Right ventricle myocardium inferior (tissue), 1 donor: ENCODE results near the gene NPAS2. TPM values are rescaled to one million over a fixed set of nuclear protein-coding genes. Genes with fewer than 3 reads are reported as not detected.

Experiments used
- ATAC-seq: fragments of 200-7000 bp; cut with Tn5 transposase; one replicate; pipeline ENCODE4 v1.9.1; 2020; ENCODE audit warnings: mild to moderate bottlenecking, moderate library complexity
- DNase-seq: peaks from one replicate; pipeline ENCODE4 v3.0.0; 2021; ENCODE audit errors: missing footprints
- intact Hi-C: fragments of 100-400 bp; cut with DNase I; formaldehyde crosslinking; loops from one replicate; pipeline ENCODE4 v1.11.0; 2022
- long read RNA-seq: library from polyadenylated mRNA; unstranded; transcript quantifications from one replicate; pipeline ENCODE4 v2.0.0, GENCODE V29; 2021
- total RNA-seq: library from RNA; stranded (reverse); fragmentation: NEBNext Ultra II Directional; extraction: Animal tissue kit (Norgen Biotek cat#: 25700); gene quantifications from one replicate; pipeline ENCODE4 v1.2.1, GENCODE V29; 2021
- donor health status: DM: no; HTN: yes; CAD: no; lungs with severe emphysema.

The NPAS2 gene, protein sequence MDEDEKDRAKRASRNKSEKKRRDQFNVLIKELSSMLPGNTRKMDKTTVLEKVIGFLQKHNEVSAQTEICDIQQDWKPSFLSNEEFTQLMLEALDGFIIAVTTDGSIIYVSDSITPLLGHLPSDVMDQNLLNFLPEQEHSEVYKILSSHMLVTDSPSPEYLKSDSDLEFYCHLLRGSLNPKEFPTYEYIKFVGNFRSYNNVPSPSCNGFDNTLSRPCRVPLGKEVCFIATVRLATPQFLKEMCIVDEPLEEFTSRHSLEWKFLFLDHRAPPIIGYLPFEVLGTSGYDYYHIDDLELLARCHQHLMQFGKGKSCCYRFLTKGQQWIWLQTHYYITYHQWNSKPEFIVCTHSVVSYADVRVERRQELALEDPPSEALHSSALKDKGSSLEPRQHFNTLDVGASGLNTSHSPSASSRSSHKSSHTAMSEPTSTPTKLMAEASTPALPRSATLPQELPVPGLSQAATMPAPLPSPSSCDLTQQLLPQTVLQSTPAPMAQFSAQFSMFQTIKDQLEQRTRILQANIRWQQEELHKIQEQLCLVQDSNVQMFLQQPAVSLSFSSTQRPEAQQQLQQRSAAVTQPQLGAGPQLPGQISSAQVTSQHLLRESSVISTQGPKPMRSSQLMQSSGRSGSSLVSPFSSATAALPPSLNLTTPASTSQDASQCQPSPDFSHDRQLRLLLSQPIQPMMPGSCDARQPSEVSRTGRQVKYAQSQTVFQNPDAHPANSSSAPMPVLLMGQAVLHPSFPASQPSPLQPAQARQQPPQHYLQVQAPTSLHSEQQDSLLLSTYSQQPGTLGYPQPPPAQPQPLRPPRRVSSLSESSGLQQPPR
- total RNA-seq = 38.0 TPM
- long read RNA-seq, full-length matches to known transcripts = 4 of 21 reads
- long read RNA-seq, partial matches to known transcripts = 6 of 21 reads
- long read RNA-seq, other reads (novel, unspliced or antisense) = 11 of 21 reads

DNA sequence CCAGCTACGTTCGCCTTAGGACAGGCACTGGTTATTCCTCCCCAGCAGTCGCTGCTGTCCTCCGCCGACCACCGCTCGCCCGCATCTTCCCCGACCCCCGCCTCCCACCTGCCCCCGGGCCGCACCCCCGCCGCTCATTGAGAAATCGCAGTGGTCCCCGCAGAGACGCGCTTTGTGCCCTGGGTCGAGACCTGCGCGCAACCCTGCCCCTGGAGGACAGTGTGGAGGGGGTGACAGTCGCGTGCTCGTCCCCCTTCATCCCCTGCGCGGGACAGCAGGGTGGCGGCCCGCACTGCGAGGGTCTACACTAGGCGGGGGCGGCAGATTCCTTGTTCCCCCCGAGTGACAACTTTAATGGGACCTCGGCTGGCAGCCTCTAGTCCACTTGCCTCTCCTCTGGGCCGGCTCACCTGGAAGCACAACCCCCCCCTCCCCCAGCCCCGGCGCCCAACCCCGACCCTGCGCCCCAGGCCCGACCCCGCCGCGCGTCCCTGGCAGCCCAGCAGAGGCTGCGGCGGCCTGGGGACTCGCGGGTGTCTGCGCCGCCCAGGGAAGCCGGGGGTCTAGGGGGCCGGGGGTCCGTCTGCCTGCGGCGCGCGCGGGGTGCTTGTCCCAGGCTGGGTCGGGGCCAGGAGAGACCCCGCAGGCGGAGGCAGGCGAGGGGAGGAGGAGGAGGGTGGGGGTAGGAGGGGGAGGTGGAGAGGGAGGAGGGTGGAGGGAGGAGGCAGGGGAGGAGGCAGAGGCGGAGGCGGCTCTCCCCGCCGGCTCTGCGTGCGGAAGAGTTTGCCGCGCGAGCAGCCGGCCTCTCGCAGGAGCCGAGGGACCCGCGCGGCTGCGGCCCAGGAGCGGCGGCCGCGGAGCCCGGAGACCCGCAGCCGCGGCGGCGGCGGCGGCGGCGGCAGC, at the start of gene NPAS2:
Gene NPAS2 (plus strand): TSS at position 770 of the 903 bp plus-strand sequence. CDS start 84,616 bp downstream, outside the sequence.
- intact Hi-C loops = loop anchor here (1.0 to 5.0 kb wide), 5 partner anchors 59 to 333 kb away; partner anchors contain the start of gene TBC1D8
- DNase-seq = no peak
- ATAC-seq = peak; percentile 52

DNA sequence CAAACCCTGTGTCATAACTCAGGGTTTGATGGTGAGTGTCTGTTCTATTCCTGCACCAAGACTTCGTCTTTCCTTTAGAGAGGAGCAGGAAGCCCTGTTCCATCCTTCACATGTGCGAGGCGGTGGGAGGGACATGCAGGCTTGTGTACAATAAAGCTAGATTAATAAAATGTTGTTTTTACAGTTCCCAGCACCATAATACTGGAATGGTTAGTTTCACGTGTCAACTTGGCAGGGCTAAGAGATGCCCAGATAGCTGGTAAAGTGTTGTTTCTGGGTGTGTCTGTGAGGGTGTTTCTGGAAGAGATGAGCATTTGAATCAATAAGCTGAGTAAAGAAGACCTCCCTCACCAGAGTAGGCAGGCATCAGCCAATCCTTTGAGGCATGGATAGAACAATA, 48.8 kb upstream of the NPAS2 start:
- no peak for ATAC-seq
- intact Hi-C loops = no loop called here
- DNase-seq = no peak

DNA sequence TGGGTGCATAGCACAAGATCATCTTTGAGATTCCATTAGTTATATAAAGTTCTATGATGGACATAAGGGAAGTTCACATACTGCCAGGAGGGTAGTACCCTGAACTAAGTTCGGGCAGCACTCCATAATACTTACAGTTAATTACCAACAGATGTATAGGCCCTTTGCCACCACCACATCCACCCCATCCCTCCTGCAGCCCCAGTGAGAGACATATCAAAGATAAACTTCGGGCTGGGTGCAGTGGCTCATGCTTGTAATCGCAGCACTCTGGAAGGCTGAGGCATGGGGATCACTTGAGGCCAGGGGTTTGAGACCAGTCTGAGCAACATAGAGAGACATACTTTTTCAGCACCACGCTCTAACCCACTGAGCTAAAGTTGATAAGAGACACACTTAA, 46.4 kb upstream of the NPAS2 start:
- intact Hi-C loops = no loop called here
- no peak for ATAC-seq
- DNase-seq = no peak

DNA sequence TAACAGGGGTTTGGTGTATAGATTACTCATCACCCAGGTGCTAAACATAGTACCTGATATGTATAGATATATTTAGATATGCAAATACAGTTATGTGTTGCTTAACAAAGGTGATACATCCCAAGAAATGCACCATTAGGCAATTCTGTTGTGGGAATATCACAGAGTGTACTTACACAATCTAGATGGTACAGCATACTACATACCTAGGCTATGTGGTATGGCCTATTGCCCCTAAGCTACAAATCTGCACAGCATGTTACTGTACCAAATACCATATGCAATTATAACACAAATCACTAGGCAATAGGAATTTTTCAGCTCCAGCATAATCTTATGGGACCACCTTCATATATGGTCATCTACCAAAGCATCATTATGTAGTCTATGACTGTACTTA, 43.5 kb upstream of the NPAS2 start:
- no peak for ATAC-seq
- no peak for DNase-seq
- intact Hi-C loops = no loop called here

DNA sequence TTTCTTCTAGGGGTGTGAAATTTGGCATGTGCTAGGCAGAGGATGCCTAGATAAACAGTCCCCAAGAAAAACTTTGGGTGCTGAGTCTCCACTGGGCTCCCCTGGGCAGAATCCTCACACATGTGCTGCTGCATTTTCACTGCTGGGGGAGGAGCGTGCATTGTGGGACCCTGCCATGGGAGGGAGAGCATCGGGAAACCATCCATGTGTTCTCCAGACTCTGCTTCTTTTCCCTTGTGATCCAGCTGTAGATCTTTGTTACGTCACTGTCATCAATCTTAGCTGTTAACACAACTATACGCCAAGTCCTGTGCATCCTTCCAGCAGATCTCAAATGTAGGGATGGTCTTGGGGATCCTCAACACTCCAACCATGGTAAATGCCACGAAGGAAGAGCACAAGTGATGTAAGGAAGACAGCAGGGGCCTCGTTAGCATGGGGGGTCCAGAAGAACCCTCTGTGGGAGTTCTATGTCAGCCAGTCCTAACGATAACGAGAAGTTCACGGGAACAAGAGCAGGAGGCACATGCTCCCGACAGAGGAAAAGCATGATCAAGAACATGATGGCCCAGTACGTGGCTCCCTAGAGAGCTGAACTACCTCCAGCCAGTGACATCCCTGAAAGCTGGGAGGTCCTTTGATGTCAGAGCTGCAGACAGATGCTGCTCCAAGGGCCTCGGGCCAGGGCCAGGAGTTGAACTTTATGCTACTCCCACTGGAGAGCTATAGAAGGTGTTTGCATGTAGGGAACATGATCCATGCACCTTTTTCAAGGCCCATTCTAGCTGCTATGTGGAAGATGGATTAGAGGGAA, 41.1 kb upstream of the NPAS2 start:
- peak; percentile 20 for ATAC-seq

DNA sequence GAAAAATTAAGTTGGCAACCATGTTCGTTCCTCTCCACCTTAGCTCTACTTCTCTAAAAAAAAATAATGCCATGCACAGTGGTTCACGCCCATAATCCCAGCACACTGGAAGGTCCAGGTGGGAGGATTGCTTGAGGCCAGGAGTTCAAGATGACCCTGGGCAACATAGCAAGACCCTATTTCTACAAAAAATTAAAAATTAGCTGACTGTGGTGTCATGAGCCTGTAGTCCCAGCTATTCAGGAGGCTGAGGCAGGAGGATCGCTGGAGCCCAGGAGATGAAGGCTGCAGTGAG, 40.1 kb upstream of the NPAS2 start:
- ATAC-seq = no peak
- DNase-seq = no peak
- intact Hi-C loops = no loop called here

More for the DNA sequence above, 41.1 kb upstream of the NPAS2 start:
- no peak for DNase-seq
- intact Hi-C loops = no loop called here

DNA sequence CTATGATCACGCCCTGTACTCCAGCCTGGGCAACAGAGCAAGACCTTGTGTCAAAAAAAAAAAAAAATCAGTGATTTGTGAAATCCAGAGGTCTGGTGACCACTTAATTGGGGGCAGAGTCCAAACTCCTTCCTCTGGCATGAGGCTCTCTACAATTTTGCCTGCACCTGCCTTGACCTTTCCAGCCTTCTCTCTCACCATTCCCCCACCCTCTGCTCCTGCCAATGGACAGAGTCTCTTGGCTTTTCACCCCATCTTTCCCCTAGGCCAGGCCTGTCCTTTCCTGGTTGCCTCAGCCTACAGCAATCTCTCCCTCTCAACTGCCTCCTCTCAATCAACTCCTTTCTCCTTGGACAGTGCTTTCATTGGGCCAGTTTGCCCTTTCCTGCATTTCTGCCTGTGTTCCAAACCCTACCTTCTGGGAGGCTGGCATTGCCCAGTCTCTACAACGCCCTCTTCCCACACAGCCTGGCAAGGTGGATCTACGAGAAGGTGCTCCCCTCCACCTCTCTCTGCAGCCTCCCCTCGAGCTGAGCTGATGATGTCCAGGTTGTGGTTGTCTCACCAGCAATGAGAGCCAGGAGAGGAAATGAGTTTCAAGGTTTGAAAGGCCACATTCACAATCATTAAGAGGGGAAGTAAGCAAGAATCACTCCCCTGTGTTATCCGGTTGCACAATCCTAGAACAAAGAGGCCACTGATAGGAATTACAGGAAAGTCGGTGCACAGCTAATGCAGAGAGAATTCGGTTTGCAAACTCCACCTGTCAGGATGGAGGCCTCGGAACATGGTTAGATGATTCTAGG, 39.5 kb upstream of the NPAS2 start:
- intact Hi-C loops = no loop called here
- DNase-seq (no peak), ATAC-seq (peak; percentile 29)

DNA sequence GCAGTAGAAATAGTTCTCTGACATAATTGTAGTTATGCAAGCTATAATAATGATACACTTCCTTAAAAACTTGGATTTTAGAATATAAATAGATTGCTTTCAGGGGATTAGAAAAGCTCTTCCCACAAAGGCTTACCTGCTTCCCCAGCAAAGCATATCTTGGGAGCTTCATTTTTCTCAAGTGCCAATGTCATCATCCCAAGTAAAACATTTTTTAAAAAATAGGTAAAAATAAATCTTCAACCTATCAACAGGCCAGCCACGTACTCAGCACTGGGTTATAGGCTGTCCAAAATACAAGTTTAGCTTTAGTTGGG, 39.0 kb upstream of the NPAS2 start:
- DNase-seq (no peak), ATAC-seq (no peak)
- intact Hi-C loops = no loop called here

DNA sequence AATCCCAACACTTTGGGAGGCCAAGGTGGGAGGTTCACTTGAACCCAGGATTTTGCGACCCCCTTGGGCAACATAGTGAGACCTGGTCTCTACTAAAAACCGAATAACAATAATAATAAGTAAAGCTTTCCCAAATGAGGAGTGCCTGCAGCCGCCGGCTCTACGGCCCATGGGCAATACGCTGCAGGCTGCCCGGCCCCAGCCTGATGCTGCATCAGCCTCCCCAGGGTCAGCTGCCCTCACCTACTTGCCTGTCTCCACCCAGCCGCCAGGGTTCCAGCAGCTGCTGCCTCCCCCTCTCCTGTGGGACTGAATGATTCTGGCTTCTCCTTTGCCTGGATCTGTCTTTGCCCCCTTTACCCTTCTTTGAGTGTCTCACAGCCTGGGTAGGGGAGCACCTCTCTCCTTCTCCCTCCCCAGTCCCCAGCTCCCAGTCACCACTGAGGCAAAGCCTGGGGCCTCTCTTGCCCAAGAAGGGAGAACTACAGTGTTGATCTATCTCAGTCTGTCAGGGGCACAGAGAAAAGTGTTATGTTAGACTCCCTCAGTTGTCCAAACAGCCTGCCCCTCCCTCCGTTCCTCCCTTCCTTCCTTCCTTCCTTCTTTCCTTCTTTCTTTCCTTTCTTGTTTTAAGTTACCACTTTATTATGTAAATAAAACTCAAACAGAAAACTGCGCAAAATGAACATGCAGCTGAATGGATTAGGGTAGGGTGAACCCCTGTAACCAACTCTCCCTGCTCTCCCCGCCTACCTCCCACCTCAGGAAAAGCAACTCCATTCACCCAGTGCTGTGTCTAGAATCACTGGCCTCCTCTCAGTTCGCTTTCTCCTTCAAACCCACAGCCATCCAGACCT, 38.2 kb upstream of the NPAS2 start:
- intact Hi-C loops = no loop called here
- no peak for ATAC-seq

DNA sequence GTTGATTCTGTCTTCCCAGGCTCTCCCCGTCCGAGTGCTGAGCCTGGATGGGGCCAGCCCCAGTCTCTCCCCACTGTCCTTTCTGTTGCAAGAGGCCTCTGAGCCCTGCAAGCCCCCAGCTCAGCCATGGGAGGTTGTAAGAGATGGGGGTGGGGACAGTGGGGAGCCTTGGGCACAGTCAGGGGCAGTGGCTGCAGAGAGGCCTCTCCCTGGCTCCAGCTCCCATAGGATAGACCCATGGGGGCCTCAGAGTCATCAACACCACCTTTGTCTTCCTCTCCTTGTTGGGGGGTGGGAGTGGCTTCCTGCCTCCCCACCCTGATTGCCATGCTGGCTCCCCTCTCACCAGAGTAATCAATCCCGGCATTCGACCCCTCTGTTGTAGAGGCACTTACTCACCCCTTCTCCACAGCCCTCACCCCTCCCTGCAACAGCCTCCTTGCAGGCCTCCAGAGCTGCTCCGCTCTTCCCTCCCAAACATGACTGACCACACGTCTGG, 37.5 kb upstream of the NPAS2 start:
- intact Hi-C loops = no loop called here
- no peak for DNase-seq
- no peak for ATAC-seq

More for the DNA sequence above, 38.2 kb upstream of the NPAS2 start:
- DNase-seq = no peak

DNA sequence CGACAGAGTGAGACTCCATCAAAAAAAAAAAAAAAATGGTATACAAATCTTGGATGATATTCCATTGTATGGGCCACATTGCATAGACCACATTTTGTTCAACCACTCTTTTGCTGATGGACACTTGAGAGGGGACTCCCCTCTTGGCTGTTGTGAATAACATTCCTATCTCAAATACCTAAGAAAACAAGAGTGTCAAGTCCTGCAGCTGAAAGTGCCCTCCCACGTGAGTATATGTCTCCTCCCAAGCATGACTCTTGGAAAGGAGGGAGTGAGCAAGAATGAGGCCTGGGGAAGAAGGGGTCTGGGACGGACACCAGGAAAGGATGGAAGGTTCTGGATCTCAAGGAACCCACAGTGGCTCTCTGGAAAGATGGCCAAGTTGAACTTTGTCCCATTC, 36.0 kb upstream of the NPAS2 start:
- intact Hi-C loops = no loop called here
- DNase-seq (no peak), ATAC-seq (no peak)

DNA sequence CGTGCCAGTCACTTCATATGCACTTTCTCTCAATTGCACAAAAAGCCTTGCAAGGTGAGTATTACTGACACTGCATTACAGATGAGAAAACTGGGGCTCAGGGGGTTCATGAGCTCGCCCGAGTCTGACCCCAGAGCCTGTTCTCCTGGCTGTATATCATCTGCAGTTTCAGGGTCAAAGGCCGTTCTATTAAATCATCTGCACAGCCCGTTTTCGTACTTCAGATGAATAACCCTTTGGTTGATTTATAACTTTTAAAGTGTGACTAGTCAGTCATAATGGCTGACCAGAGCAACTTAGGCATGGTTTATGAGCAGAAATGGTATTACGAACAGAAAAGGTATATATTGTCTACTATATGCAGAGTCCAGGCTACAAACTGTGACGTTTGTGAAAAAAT, 35.3 kb upstream of the NPAS2 start:
- ATAC-seq = no peak
- intact Hi-C loops = no loop called here

DNA sequence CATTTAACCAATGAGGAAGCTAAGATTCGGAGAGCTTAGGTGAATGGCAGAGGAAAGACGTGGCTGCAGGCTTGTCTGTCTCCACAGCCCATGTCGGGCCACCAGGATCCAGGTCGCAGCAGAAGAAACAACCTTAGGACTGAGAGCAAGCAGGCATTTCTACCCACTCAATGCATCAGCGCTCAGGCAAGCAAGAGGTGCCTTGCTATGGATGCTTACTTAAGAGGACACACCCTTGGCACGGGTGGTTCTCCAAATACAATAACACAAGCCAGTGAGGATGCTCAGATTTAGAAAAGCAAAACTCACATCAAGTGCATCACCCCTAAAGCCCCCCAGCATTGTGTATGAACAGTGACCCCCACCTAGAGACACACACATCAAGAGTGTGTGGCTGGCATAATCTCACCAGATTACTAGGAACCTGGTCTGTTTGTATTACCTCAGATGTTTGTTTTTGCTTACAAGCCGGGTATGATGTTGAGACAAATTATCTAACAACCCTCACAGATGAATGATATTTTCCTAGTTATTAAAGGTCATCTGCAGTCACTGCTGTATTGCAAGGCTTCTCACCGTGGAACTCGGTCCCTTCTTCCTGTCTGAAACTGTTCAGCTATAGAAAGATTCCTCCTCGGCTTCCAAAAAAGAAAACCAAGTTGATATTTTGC, 34.2 kb upstream of the NPAS2 start:
- DNase-seq = no peak
- intact Hi-C loops = no loop called here
- peak; percentile 20 for ATAC-seq

More for the DNA sequence above, 35.3 kb upstream of the NPAS2 start:
- no peak for DNase-seq

DNA sequence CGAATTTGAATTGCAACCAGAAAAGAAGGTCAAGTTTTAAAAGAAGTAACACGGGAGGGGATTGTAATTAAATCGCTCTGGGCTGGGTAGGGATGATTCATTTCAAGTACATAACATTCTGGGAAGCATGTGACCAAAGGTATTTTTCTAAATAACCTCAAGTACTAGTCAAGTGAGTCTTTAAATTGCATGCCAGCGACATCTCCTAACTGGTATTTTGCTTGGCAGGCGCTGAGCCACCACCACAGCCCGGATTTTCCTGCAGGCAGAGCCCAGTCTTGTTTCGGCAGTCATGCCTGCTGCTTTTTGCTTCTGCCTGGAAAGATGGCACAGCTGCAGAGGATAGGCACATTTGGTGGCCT, 33.7 kb upstream of the NPAS2 start:
- DNase-seq = no peak

DNA sequence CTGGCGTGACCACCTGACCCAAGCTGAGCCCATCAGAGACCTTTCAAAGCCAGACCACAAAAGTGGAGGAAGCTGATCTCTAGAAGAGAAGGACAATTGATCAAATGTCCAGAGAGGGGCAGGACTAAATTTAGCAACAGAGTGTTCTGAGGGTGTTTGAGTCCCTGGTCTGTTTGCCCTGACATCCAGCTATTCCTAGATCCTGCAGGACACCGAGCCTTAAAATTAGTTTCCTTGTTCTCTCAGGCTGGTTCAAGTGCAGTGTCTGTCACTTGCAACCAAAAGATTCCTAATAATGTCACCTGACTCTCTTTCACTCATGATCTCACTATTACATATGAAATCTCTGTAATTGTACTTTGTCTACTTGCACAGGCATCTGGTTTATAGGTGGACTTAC, 33.0 kb upstream of the NPAS2 start:
- intact Hi-C loops = no loop called here
- ATAC-seq = peak; percentile 25
- DNase-seq = no peak

More for the DNA sequence above, 33.7 kb upstream of the NPAS2 start:
- ATAC-seq = peak; percentile 71
- intact Hi-C loops = no loop called here

DNA sequence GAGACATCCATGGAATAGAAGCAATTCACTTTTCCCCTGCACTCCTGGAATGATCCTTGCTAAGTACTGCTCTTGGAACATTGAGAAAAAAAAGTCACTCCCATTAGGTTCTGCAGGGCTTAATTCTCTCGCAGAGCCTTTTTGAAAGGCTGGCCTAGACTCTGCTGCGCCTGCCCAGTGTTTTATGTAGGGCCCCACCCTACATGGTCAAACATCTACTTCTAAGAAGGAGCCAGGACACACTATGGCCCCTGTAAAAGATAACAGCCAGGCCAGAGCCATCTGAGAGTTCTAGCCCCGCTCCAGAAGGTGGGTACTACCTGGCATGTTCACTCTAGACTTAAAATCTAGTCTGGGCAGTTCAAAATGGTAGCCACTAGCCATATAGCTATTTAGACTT, 30.6 kb upstream of the NPAS2 start:
- DNase-seq (no peak), ATAC-seq (no peak)
- intact Hi-C loops = no loop called here
